Activated CD4-positive, alpha-beta T cell treated with anti-CD3 and anti-CD28 coated beads, Interleukin-2, amount 10 ng/mL, durations not matched to agents 7 days and 5 days (primary cell): Measurements from ENCODE around the gene SLC66A2. TPM values are rescaled to one million over a fixed set of nuclear protein-coding genes. Genes with fewer than 3 reads are reported as not detected.

Experiments used
- CTCF ChIA-PET: fragments of 350-600 bp; sonication (Branson Sonifier 250); formaldehyde crosslinking; loops from one replicate; lab custom pipeline; 2021; ENCODE audit warnings: antibody characterized with exemption; lab: Charles Lee
- POLR2A ChIA-PET: fragments of 350-600 bp; sonication (Branson Sonifier 250); formaldehyde crosslinking; loops from one replicate; lab custom pipeline; 2021; ENCODE audit warnings: antibody characterized with exemption; lab: Charles Lee
- DNase-seq: peaks from one replicate; pipeline ENCODE4 v3.0.0-alpha.2; 2020
- H3K27ac Mint-ChIP-seq: one replicate; pipeline ENCODE4 v1.8.0; 2021; ENCODE audit warnings: mild to moderate bottlenecking, moderate library complexity, mixed read lengths
- H3K27me3 Mint-ChIP-seq: one replicate; pipeline ENCODE4 v1.8.0; 2021; ENCODE audit warnings: mixed read lengths
- H3K36me3 Mint-ChIP-seq: one replicate; pipeline ENCODE4 v1.8.0; 2021; ENCODE audit warnings: low read depth, mixed read lengths
- H3K4me1 Mint-ChIP-seq: one replicate; pipeline ENCODE4 v1.8.0; 2021; ENCODE audit warnings: mixed read lengths
- H3K4me3 Mint-ChIP-seq: one replicate; pipeline ENCODE4 v1.8.0; 2021; ENCODE audit warnings: mild to moderate bottlenecking, moderate library complexity, mixed read lengths
- H3K9me3 Mint-ChIP-seq: one replicate; pipeline ENCODE4 v1.8.0; 2021; ENCODE audit warnings: mixed read lengths
- total RNA-seq, 2 experiments: library from RNA; stranded (reverse); gene quantifications; one replicate each; pipeline ENCODE4 v1.2.3, GENCODE V29; 2021

The SLC66A2 gene
- total RNA-seq, 2 experiments from 2014 or later: 28.3 to 34.6 TPM

DNA sequence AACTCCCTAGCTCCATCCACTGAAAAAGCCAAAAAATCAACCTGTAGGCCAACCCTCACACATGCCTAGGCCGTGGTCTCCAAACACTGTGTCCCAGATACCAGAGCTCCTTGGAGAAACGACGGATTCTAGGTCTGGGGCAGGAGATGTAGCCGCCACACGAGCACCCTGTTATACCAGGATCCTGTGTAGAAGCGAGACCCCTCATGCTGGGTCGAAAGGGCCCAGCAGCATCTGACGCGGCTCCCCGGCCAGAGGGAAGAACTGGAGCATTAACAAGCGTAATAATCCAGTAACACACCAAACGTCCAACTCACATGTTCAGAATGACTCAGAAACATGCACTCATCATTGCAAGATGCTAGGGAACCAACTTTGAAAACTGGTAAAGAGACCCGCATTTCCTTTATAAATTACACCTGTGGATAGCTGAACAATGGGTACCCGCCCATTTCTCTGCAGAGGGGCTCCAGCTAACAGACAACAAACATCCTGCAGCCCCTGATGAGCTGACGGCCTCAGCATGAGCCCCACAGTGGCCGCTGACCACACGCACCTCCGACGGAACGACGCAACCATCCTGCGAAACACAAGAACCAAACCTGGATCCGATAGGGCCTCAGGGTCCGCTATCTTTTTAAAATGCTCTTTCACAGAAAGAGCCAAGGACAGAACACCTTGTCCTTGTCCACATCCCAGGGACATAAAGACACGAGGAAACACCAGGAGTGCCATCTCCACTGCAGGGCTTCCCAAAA lies 14.2 kb downstream of the SLC66A2 start:
- POLR2A ChIA-PET: no interaction called here
- H3K9me3 Mint-ChIP-seq: peaks cover 25% of the 10 kb centered on the region
- no peaks in the 10 kb centered on the region for H3K27me3 Mint-ChIP-seq
- no peak overlapping the region for H3K27ac Mint-ChIP-seq
- CTCF ChIA-PET: interaction anchor here (1.3 kb wide), 1 partner anchor 10 kb away, joined by 4 read pairs; no protein-coding TSS in a partner anchor
- H3K4me1 Mint-ChIP-seq: no peaks in the 10 kb centered on the region
- H3K4me3 Mint-ChIP-seq: no peak overlapping the region
- H3K36me3 Mint-ChIP-seq: peaks cover 79% of the 10 kb centered on the region
- DNase-seq: no peak

- no peak overlapping the region for H3K4me3 Mint-ChIP-seq
- no peaks in the 10 kb centered on the region for H3K4me1 Mint-ChIP-seq
- no peak for DNase-seq
- peaks cover 28% of the 10 kb centered on the region for H3K9me3 Mint-ChIP-seq
- H3K36me3 Mint-ChIP-seq: peaks cover 77% of the 10 kb centered on the region
- no peak overlapping the region for H3K27ac Mint-ChIP-seq
- ChIA-PET POLR2A (no interaction called here), CTCF (interaction anchor here (0.5 to 1.3 kb wide), 2 partner anchors 10 to 49 kb away, joined by 3 to 4 read pairs; no protein-coding TSS in a partner anchor)
- no peaks in the 10 kb centered on the region for H3K27me3 Mint-ChIP-seq
These were observed 14.8 kb downstream of the SLC66A2 start for GRCh38 chr18:79936641-79937040.

DNA sequence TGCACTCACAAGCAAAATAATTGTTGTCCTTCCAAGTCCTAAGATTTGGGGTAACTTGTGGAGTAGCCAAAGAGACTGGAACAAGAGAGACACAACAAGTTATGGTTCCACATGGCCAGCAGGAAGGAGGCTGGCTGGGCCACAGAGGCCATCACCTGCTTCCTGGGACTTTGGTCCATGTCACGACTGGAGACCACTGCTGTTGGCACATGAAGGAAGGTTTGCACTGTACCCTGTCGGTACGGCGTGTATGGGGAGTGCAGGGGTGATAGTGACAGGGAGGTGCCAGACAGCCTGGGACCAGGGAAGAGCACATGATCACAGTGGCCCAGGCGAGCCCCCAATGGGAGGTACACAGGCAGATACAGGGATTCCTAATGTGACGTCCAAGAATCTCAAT lies 15.5 kb downstream of the SLC66A2 start:
- no peaks in the 10 kb centered on the region for H3K27me3 Mint-ChIP-seq
- H3K9me3 Mint-ChIP-seq: peaks cover 34% of the 10 kb centered on the region
- DNase-seq: no peak
- no peak overlapping the region for H3K27ac Mint-ChIP-seq
- CTCF ChIA-PET: interaction anchor here (0.9 to 1.2 kb wide), 2 partner anchors 8 to 31 kb away, joined by 3 to 4 read pairs; no protein-coding TSS in a partner anchor
- POLR2A ChIA-PET: no interaction called here
- no peaks in the 10 kb centered on the region for H3K4me1 Mint-ChIP-seq
- peaks cover 82% of the 10 kb centered on the region for H3K36me3 Mint-ChIP-seq
- H3K4me3 Mint-ChIP-seq: no peak overlapping the region

GRCh38 chr18:79935499-79935898 lies 16.0 kb downstream of the SLC66A2 start:
- POLR2A ChIA-PET: no interaction called here
- Mint-ChIP-seq H3K27me3 (no peaks in the 10 kb centered on the region), H3K4me3 (no peak overlapping the region), H3K36me3 (peaks cover 81% of the 10 kb centered on the region), H3K27ac (no peak overlapping the region), H3K9me3 (peaks cover 34% of the 10 kb centered on the region), H3K4me1 (no peaks in the 10 kb centered on the region)
- DNase-seq: no peak
- CTCF ChIA-PET: interaction anchor here (0.9 to 1.2 kb wide), 2 partner anchors 9 to 30 kb away, joined by 3 to 4 read pairs; no protein-coding TSS in a partner anchor

GRCh38 chr18:79935098-79935480 lies 16.4 kb downstream of the SLC66A2 start:
- ChIA-PET POLR2A (no interaction called here), CTCF (interaction anchor here (0.9 to 1.2 kb wide), 2 partner anchors 9 to 30 kb away, joined by 3 to 4 read pairs; no protein-coding TSS in a partner anchor)
- Mint-ChIP-seq H3K27ac (no peak overlapping the region), H3K9me3 (peaks cover 35% of the 10 kb centered on the region), H3K36me3 (peaks cover 82% of the 10 kb centered on the region), H3K27me3 (no peaks in the 10 kb centered on the region), H3K4me3 (no peak overlapping the region), H3K4me1 (no peaks in the 10 kb centered on the region)
- no peak for DNase-seq

DNA sequence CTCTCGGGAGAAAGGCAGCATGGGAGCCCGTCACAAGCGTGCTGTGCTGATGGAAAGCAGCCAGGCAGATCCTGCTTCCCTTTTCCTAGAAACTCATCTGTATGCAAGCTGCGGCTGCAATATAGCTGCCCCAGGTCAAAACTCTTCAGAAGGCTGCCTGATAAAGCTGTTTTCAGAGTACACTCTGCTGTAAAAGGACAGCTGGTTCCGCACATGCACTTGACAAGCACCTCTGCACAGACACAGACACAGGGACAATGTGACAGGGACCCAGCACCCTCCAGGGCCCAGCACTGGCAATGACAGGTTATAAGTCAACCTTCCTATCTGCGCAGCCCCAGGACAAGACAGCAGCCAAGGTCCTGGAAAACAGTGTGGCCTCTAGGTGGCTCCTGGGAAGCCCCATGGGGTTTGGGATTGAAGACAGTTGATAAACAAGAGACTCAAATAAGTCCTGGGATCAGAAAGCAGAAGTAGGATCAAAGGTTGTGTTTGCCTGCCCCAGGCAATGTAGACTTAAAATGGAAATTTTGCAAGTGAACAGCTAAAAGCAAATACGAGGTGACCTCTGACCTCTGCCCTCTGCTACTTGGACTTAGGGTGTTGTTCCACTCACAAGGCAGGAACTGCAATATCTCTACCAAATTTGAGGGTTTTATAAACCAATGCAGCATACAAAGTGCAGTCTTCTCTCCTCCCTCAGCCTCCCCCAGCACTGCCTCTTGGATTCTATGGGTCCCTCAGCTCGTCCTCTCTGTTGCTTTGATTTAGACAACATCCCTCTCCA lies 16.9 kb downstream of the SLC66A2 start:
- peaks cover 82% of the 10 kb centered on the region for H3K36me3 Mint-ChIP-seq
- peaks cover 41% of the 10 kb centered on the region for H3K9me3 Mint-ChIP-seq
- no peak overlapping the region for H3K27ac Mint-ChIP-seq
- H3K4me3 Mint-ChIP-seq: no peak overlapping the region
- CTCF ChIA-PET: no interaction called here
- no peaks in the 10 kb centered on the region for H3K4me1 Mint-ChIP-seq
- DNase-seq: no peak
- H3K27me3 Mint-ChIP-seq: no peaks in the 10 kb centered on the region
- POLR2A ChIA-PET: no interaction called here

GRCh38 chr18:79933765-79934164 lies 17.7 kb downstream of the SLC66A2 start:
- no peak overlapping the region for H3K27ac Mint-ChIP-seq
- H3K27me3 Mint-ChIP-seq: no peaks in the 10 kb centered on the region
- no peak overlapping the region for H3K4me3 Mint-ChIP-seq
- ChIA-PET CTCF (no interaction called here), POLR2A (no interaction called here)
- DNase-seq: no peak
- peaks cover 48% of the 10 kb centered on the region for H3K9me3 Mint-ChIP-seq
- peaks cover 84% of the 10 kb centered on the region for H3K36me3 Mint-ChIP-seq
- H3K4me1 Mint-ChIP-seq: no peaks in the 10 kb centered on the region

GRCh38 chr18:79932907-79933306 lies 18.5 kb downstream of the SLC66A2 start:
- ChIA-PET POLR2A (no interaction called here), CTCF (no interaction called here)
- Mint-ChIP-seq H3K4me3 (no peak overlapping the region), H3K27me3 (no peaks in the 10 kb centered on the region), H3K27ac (no peak overlapping the region), H3K9me3 (peaks cover 50% of the 10 kb centered on the region), H3K4me1 (no peaks in the 10 kb centered on the region), H3K36me3 (peaks cover 87% of the 10 kb centered on the region)
- no peak for DNase-seq

DNA sequence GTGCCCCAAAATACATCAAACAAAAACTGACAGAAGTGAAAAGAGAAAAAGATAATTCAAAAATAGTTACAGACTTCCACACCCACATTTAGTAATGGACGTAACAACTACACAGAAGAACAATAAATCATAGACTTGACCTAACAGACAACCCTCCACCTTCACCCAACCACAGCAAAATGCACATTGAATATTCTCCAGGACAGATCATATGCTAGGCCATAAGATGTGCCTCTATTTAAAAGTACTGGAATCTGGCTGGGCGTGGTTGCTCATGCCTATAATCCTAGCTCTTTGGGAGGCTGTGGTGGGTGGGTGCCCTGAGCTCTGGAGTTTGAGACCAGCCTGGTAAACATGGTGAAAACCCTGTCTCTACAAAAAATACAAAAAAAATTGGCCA lies 20.0 kb downstream of the SLC66A2 start:
- CTCF ChIA-PET: no interaction called here
- Mint-ChIP-seq H3K4me1 (no peaks in the 10 kb centered on the region), H3K27me3 (no peaks in the 10 kb centered on the region), H3K27ac (no peak overlapping the region), H3K9me3 (peaks cover 42% of the 10 kb centered on the region), H3K4me3 (no peak overlapping the region), H3K36me3 (peaks cover 76% of the 10 kb centered on the region)
- POLR2A ChIA-PET: no interaction called here
- no peak for DNase-seq

- Mint-ChIP-seq H3K4me1 (no peaks in the 10 kb centered on the region), H3K27me3 (no peaks in the 10 kb centered on the region), H3K4me3 (no peak overlapping the region), H3K27ac (no peak overlapping the region), H3K9me3 (peaks cover 36% of the 10 kb centered on the region), H3K36me3 (peaks cover 62% of the 10 kb centered on the region)
- ChIA-PET POLR2A (no interaction called here), CTCF (interaction anchor here (0.7 to 2.1 kb wide), 3 partner anchors 10 to 32 kb away, joined by 3 to 6 read pairs (median 3); no protein-coding TSS in a partner anchor)
- no peak for DNase-seq
These were observed 21.3 kb downstream of the SLC66A2 start for GRCh38 chr18:79930020-79930642.

GRCh38 chr18:79928563-79928960 lies 22.9 kb downstream of the SLC66A2 start:
- Mint-ChIP-seq H3K4me1 (no peaks in the 10 kb centered on the region), H3K36me3 (peaks cover 55% of the 10 kb centered on the region), H3K9me3 (peaks cover 33% of the 10 kb centered on the region), H3K27ac (no peak overlapping the region), H3K27me3 (no peaks in the 10 kb centered on the region), H3K4me3 (no peak overlapping the region)
- POLR2A ChIA-PET: no interaction called here
- CTCF ChIA-PET: interaction anchor here (1.2 to 2.1 kb wide), 4 partner anchors 10 to 38 kb away, joined by 4 to 6 read pairs (median 4); no protein-coding TSS in a partner anchor
- no peak for DNase-seq

DNA sequence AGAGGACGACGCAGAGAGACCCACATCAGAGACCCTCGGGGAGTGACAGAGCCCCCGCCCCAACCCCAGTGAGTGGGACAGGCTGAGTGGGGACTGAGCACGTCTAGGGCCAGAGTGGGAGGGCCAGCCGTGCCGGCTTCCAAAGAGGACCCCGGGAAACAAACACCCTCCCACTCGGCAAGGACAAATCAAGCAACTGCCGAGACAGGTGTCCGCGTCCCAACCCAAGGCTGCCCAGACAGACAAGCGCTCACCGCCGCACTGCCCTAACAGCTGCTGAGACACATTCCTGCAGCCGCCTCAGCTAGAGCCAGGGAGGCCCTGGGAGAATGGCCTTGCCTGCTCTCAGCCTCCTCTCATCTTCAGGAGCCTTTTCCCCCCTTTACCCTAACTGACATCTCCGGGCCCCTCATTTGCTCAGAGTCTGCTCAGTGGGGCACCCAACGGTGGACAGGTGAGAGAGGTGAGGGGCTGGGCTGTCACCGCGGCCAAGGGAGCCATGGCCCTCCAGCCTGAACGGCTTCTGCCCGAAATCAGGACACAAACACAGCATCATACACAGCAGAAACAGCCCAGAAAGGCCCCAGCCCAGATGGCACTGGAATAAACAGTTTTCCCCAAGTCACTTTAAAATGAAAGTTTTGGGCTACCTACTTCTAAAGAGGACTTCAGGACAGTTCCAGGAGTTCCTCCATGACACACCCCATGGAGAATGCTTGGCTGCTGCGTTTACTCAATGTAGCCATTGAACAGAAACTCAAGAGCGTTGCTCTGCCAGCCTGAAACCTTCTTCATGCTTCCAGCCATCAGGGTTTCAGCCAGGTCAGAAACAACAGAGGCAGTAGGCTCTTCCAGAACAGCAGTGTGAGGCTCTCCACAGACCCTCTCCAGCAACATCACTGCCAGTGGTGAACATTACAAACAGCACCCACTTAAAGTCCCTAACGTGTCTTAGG lies 23.6 kb downstream of the SLC66A2 start:
- H3K4me3 Mint-ChIP-seq: no peak overlapping the region
- POLR2A ChIA-PET: no interaction called here
- no peak for DNase-seq
- no peak overlapping the region for H3K27ac Mint-ChIP-seq
- H3K4me1 Mint-ChIP-seq: no peaks in the 10 kb centered on the region
- H3K9me3 Mint-ChIP-seq: peaks cover 28% of the 10 kb centered on the region
- H3K36me3 Mint-ChIP-seq: peaks cover 51% of the 10 kb centered on the region
- H3K27me3 Mint-ChIP-seq: no peaks in the 10 kb centered on the region
- CTCF ChIA-PET: interaction anchor here (1.2 to 1.5 kb wide), 2 partner anchors 9 to 37 kb away, joined by 4 read pairs; no protein-coding TSS in a partner anchor
